Measurements from ENCODE around the gene ELP4.

DNA sequence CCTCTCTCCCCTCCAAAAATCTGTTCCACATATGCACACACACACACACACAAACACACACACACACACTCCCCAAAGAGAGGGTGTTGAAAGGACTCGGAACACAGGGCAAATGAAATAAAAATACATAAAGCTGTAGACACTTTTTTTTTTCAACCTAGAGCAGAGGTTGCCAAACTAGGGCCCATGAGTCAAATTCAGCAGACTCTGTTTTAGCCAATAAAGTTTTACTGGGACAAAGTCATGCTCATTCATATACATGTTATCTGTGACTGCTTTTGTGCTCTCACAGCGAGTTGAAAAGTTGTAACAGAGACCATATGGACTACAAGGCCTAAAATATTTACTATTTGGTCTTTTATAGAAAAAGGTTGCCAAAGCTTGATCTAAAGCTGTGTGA lies 9.0 kb upstream of the ELP4 start:
- TF ChIP-seq POLR2A (IDR thresholded peaks at IDR 0.05; ENCODE audit: low read depth, low read length): no peak
- no peak for TF ChIP-seq POLR2AphosphoS5 (IDR thresholded peaks at IDR 0.05; ENCODE audit: low read depth, low read length)
